Measurements from ENCODE around the gene ZFP69.

The ZFP69 gene

DNA sequence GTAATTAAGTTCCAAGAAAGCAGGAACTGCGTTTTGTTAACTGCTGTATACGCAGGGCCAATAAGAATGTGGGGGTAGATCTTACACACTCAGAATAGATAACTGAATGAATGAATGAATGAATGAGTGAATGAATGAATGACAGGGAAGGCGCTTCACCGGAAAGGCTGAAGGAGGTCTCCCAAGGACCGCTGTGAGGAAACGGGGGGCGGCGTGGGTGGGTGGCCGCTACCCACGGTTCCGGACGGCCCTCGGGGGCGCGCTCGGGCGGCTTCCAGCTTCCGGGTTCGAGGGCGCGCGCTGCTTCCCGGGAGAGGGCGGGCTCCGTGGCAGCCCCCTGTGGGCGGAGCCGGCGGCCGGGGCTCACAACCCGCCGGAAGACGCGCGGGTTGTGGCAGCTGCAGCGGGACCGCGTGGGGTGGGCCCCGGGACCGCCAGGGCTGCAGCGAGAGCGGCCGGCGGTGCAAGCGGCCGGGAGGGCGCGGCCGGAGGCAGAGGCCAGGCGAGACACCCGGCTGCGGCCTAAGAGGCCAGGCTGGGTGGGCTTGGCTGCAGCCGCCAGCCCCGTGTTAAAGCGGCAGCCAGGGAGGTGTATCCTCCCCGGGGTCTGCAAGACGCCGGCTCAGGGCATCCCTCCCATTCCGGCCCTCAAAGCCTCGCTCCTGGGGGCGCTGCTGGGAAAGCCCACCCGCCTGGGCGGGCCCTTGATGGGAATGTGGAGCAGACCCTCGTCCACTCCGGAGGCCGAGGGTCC is at the start of gene ZFP69:
Gene ZFP69, plus strand, starts transcription at position 367 of the 754 bp plus-strand sequence. CDS start 2,072 bp downstream, outside the sequence.
- H3K4me3 ChIP-seq (ENCODE audit: low read depth, low read length): peak within 1 kb of the TSS; percentile 80
- TF ChIP-seq MYC (IDR thresholded peaks at IDR 0.05; ENCODE audit: low read depth, low read length) (peak; percentile 72), POLR2A (IDR thresholded peaks at IDR 0.05; ENCODE audit: extremely low read depth, insufficient read length) (peak; percentile 78)
- TF ChIP-seq, protein P1, sequence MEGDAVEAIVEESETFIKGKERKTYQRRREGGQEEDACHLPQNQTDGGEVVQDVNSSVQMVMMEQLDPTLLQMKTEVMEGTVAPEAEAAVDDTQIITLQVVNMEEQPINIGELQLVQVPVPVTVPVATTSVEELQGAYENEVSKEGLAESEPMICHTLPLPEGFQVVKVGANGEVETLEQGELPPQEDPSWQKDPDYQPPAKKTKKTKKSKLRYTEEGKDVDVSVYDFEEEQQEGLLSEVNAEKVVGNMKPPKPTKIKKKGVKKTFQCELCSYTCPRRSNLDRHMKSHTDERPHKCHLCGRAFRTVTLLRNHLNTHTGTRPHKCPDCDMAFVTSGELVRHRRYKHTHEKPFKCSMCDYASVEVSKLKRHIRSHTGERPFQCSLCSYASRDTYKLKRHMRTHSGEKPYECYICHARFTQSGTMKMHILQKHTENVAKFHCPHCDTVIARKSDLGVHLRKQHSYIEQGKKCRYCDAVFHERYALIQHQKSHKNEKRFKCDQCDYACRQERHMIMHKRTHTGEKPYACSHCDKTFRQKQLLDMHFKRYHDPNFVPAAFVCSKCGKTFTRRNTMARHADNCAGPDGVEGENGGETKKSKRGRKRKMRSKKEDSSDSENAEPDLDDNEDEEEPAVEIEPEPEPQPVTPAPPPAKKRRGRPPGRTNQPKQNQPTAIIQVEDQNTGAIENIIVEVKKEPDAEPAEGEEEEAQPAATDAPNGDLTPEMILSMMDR (IDR thresholded peaks at IDR 0.05; ENCODE audit: low read depth, low read length): no peak
- TF ChIP-seq, protein P2, sequence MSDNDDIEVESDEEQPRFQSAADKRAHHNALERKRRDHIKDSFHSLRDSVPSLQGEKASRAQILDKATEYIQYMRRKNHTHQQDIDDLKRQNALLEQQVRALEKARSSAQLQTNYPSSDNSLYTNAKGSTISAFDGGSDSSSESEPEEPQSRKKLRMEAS (IDR thresholded peaks at IDR 0.05; ENCODE audit: low read depth, low read length): peak; percentile 59; the same call in 1 of the 2 replicates
- DNase-seq (ENCODE audit: low read depth): peak; percentile 89

DNA sequence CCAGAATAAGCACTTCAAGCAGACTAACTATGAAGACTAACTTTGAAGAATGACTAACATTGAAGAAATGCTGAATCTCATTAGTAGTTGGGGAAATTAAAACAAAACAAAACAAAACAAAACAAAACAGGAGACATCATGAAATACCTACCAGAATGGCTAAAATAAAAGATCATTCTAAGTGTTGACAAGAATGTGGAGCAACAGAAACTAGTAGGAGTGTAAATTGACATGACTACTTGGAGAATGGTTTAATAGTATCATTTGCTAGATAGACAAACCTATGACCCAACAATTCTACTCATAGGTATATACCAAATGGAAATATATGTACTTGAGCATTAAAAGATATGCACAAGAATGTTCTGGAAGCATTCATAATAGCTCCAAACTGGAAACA is 45.7 kb upstream of the ZFP69 start:
- DNase-seq (ENCODE audit: low read depth): no peak
- H3K4me3 ChIP-seq (ENCODE audit: low read depth, low read length): no peak overlapping the region
- TF ChIP-seq, protein P2 (IDR thresholded peaks at IDR 0.05; ENCODE audit: low read depth, low read length): no peak
- TF ChIP-seq, protein P1 (IDR thresholded peaks at IDR 0.05; ENCODE audit: low read depth, low read length): no peak
- TF ChIP-seq MYC (IDR thresholded peaks at IDR 0.05; ENCODE audit: low read depth, low read length): no peak
- no peak for TF ChIP-seq POLR2A (IDR thresholded peaks at IDR 0.05; ENCODE audit: extremely low read depth, insufficient read length)

DNA sequence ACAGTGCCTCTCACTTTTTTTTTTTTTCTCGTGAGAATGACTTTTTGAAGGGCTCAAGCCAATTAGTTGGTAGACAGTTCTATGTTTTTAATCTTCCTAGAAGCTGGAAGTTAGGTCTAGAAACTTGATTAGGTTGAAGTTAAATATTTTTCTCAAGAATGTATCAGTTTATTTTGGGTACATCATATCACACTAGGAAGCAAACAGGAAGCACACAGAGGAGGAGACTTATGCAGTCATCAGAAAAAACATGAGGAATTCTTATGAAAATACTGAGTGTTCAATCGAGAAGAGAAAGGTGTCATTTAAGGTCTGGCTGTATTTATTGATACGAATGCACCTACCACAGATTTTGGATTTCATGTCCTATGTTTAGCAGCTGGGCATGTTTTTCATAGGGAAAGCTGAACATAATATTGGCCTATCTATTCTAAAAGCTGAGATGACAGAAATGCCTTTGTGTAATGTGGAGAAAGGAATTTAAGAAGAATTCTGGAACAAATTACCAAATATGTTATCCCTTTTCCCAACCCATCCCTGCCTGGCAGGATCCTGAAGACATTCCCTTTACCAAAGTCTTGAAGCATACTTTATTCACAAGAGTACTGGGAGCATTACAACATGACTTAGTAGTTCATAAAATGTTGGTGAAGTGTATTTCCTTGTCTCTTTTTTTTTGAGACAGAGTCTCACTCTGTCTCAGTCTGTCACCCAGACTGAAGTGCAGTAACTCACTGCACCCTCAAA is 44.3 kb upstream of the ZFP69 start:
- no peak for DNase-seq (ENCODE audit: low read depth)
- no peak for TF ChIP-seq MYC (IDR thresholded peaks at IDR 0.05; ENCODE audit: low read depth, low read length)
- no peak overlapping the region for H3K4me3 ChIP-seq (ENCODE audit: low read depth, low read length)

DNA sequence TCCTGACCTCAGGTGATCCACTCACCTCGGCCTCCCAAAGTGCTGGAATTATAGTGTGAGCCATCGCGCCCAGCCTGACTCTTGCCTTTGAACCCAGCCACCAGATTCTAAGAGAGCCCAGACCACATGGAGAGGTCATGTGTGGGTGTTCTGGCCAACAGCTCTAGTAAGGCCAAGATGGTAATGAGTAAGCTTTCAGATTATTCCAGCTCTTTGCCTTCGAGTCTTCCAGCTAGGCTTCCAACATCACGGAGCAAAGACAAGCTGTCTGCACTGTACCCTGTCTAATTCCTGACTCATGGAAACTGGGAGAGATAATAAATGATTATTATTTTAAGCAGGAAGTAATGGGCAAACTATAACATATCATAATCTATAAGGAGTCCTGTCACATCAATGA is 41.6 kb upstream of the ZFP69 start:
- TF ChIP-seq MYC (IDR thresholded peaks at IDR 0.05; ENCODE audit: low read depth, low read length) (no peak), POLR2A (IDR thresholded peaks at IDR 0.05; ENCODE audit: extremely low read depth, insufficient read length) (no peak)
- TF ChIP-seq, protein P1 (IDR thresholded peaks at IDR 0.05; ENCODE audit: low read depth, low read length): no peak
- TF ChIP-seq, protein P2 (IDR thresholded peaks at IDR 0.05; ENCODE audit: low read depth, low read length): no peak
- no peak for DNase-seq (ENCODE audit: low read depth)
- no peak overlapping the region for H3K4me3 ChIP-seq (ENCODE audit: low read depth, low read length)

DNA sequence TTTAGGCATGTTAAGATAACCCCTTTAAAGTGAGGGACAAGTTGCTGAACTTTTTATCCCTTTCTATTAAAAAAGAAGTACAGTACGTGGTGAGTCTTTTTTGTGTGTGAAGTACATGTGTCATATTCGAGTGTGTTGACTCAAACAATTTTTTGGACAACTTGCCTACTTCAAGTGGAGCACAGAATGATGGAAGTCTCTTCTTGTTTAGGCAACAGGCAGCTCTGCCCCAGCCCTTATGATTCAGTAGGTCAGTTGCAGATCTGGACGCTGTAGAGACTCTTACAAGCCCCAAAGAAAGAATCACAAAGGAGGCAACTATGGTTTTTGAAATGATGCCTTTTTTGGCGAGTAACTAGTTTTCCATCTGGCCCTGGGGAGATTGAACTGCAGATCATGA is 41.2 kb upstream of the ZFP69 start:
- TF ChIP-seq, protein P2 (IDR thresholded peaks at IDR 0.05; ENCODE audit: low read depth, low read length): no peak
- TF ChIP-seq, protein P1 (IDR thresholded peaks at IDR 0.05; ENCODE audit: low read depth, low read length): no peak
- no peak for TF ChIP-seq MYC (IDR thresholded peaks at IDR 0.05; ENCODE audit: low read depth, low read length)
- TF ChIP-seq POLR2A (IDR thresholded peaks at IDR 0.05; ENCODE audit: extremely low read depth, insufficient read length): no peak
- no peak for DNase-seq (ENCODE audit: low read depth)
- no peak overlapping the region for H3K4me3 ChIP-seq (ENCODE audit: low read depth, low read length)

DNA sequence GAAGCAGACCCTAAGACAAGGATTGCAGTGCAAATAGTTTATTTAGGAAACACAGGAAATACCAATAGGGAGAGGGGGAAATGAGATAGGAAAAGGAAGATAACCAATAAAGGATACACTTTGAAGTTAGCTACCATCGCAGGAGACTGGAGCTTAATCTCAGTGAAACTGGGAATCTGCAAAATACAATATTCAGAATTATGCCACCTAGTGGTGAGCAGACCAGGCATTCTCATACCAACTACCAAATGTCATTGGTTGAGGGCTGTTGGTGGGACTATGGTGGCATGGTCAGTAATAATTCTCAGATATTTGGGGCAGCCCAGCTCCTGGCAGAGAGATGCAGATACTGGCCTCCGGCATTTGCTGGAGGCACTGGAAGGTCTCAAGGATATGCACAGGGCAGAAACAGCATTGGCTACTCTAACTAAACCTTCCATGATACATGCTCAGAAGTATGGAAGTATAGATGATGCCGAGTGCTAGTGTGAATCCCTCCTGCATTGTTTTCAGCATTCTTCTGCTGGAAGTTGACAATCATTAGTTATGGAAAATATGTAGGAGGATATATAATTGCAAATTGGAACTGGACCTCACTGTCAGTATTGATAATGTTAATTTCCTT is 38.6 kb upstream of the ZFP69 start:
- H3K4me3 ChIP-seq (ENCODE audit: low read depth, low read length): no peak overlapping the region
- TF ChIP-seq, protein P1 (IDR thresholded peaks at IDR 0.05; ENCODE audit: low read depth, low read length): peak; percentile 75
- no peak for TF ChIP-seq MYC (IDR thresholded peaks at IDR 0.05; ENCODE audit: low read depth, low read length)
- DNase-seq (ENCODE audit: low read depth): peak; percentile 48

Data from NB4 (cell line).